HG03575 (cell line): ENCODE results near the gene CDHR4.

ENCODE experiments used
- ATAC-seq: cut with Tn5 transposase; IDR thresholded peaks from one replicate; pipeline ENCODE4 v1.9.1; 2021; ENCODE audit not compliant: unreplicated experiment, insufficient number of reproducible peaks, low FRiP score; ENCODE audit errors: extremely low read depth

Gene CDHR4

DNA sequence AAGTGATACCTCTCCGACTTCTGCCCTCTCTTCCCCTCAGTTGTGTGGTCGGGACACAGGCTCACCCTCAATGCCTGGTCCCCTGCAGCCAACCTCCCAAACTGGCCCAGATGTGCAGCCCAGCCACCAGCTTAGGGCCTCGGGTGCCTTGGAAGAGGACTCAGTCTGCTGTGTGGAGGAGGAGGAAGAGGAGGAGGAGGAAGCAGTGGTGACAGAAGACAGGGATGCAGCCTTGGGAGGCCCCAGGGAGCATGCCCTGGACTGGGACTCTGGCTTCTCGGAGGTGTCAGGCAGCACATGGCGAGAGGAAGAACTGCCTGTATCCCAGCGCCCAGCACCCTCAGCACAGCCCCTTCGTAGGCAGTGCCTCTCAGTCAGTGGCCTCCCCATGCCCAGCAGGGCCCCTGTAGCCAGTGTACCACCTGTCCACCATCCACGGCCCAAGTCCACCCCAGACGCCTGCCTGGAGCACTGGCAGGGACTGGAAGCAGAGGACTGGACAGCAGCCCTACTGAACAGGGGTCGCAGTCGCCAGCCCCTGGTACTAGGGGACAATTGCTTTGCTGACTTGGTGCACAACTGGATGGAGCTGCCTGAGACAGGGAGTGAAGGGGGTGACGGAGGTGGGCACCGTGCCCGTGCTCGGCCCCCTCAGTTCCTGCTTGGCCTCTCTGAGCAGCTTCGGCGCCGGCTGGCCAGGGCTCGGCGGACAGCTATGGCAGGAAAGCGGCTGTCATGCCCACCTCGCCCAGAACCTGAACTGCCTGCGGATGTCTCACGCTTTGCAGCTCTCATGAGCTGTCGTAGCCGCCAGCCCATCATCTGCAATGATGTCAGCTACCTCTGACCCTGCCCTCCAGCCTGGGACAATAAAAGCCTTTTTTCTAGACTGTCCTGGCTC lies 4.7 kb upstream of the CDHR4 start:
- ATAC-seq, result no peak

DNA sequence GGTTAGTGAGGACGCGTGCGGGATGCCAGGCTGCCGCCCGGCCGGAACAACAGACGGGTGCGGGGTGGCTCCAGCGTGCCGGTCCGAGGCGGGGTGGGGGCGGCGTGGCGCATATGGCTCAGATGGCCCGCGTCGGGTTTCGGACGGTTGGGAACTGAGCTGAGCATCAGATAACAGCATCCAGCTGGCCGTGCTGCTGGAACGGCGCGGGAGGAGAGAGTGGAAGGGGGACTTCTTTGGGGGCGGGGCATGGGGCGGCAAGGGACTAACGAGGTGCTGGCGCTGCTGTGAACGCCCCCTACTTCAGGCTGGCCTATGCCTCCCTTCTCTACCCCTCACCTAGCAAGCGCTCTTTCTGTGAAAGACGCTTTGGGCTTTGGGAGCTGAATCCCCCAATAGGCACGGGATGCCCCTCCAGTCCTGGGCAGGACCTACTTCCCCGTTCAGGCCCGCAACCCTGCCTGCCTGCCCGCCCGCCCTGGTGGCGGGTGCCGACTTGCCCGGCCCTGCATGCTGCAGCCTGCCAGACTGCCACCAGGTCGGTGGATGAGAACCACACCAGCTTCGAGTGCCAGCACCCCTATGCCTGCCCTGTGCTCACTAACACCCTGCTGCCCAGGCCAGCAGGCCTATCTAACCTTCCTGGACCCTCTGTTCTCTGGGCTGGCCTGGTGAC lies 3.9 kb upstream of the CDHR4 start:
- no peak for ATAC-seq

DNA sequence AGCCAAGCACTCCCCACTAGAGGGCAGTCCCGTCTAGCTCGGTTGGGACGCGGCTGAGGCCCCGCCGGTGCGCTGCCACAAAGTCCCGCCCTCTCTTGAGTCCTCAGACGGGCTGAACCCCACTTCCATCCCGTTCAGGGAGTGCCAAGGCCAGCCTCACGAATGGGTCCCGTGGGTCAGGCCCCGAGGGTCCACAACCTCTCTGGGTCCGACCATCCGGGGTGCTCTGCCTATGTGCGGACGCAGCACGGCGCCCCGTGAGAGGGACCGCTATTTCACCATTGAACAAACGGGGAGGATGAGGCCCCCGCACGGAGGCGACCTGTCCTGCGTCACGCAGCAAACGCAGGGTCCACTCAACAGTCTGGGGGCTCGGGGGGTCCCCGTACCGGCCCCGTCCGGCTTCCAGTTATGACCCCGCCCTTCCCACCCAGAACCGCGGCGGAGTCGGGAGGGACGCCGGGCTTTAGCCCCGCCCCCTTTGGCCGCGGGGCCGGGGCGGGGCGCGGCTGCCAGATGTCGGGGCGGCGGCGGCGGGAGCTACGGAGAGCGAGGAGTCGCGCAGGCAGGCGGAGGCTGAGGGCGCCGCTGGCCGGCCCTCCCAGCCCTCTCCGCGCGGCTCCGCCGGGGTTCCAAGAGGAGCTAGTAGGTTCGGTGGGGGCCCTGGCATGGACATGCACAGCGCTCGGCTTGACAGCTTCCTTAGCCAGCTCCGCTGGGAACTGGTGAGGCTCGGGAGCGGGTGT lies 3.2 kb upstream of the CDHR4 start, which contains the start of gene INKA1:
Gene INKA1, plus strand, starts transcription at position 543 of the 746 bp plus-strand sequence. Its CDS starts 132 bp downstream, at position 675.
- peak; percentile 30 for ATAC-seq

DNA sequence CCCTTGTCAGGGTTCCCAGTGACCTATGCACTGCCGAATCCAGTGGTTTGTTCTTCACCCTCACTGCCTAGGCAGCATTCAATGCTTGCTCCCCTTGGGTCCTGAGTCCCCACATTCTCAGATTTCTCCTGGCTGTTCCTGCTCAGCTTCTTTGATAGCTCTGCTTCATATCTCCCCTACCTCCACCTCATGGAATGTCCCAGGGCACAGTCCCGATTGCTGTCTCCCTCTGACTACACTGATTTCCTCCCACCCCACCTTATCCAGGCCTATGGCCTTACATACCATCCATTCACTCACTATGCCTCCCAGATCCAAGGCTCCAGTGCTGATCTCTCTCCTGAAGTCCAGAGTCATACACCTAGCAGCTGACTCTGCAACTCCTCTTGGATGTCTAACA lies 1.5 kb upstream of the CDHR4 start:
- ATAC-seq, result no peak

DNA sequence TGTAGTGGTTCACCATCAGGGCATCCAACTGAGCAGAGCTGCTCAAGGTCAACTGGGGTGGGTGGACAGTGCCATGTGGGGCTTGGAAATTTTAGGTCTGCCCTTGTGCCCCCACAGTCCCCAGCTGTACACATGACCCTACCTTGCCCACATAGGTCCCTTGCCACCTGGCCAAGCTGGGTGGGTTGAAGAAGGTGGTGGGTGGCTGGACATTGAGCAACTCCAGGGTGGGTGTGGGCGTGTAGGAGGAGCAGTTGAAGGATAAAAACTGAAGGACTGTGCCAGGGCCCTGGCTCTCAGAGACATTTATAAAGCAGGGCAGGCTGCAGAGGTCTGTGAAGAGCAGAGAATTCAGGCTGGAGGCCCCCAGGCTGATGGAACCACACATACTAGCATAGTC lies 568 bp downstream of the CDHR4 start:
- no peak for ATAC-seq

DNA sequence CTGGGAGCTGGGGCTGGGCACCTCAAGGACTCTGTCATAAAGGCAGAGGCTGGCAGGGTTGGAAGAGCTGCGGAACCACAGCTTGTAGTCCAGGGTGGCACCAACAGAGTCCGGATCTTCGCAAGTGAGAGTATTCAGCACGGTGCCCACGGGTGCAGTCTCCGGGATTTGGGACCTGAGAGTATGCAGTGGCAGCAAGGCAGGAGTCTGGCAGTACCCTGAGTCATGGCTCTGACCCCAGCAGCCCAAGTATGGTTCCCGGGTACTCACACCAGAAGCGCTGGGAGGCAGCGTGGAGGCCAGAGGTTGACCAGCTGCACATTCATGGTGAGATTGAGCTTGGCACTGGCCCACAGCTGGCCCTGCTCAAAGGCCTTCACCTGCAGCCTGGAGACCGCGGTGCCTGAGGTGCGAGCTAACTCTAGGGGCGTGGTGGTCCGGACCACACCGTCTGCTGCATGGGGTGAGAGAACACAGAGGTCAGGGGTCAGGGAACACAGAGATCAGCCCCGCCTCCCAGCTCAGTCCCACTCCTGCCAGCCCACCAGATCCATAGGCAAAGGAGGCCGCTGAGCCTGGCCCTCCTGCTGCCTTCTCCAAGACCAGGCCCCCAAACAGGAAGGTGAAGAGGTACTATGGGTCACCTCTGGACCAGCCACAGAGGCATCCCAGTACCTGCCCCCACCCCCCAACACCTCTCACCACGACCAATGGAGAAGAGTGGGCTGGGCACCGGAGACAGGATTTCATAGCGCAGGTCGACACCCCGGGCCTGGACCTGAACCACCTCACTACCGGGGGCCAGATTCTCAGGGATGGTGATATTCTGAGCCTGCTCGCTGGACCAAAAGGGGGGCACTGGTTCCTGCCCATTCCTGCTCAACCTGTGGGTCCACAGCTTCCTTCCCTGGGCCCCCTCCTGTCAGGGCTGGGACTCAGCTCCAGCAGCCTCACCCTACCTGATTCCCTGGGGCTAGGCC lies 4.5 kb downstream of the CDHR4 start:
- ATAC-seq, result no peak

DNA sequence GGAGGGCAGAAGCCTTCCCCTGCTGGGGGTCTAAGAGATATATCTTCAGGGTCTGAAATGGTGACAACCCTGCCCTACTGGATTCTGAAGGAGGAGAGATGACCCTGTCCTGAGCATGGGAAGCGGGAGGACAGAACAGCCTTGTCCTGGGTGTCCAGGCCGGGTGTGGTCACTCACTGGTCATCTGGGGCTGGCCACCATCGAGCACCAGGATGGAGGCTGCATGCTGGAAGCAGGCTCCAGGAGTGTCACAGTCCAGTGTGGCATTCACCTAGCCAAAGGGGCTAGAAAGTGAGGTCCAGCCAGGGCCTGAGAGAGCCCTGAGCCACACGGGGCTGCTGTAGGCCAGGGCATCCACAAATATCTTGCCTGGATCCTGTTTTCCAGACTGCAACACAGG lies 5.2 kb downstream of the CDHR4 start:
- ATAC-seq, result no peak

DNA sequence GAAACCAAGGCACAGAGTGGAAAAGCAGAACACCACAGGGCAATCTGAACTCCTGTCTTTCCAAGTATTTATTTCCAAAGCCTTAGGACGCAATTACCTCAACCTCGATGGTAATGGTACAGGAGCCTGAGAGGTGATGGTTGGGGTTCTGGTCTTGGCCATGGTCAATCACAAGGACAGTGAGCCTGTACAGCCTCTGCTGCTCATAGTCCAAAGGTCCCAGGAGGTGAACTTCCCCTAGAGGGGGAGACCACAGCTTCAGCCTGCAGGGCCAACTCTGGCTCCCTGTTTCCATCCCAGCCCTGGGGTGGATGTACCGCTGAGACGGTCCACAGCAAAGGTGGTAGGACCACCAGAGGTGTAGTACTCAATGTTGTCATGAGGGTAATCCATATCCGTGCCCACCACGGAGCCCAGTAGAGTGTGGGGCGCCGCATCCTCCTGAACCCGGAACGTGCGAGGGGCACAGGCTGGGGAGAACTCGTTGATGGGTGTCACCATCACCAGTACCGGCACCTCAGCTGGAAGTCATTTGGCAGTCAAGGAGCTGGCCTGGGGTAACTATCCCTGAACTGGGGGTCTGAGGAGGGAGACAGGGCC lies 6.1 kb downstream of the CDHR4 start:
- no peak for ATAC-seq

DNA sequence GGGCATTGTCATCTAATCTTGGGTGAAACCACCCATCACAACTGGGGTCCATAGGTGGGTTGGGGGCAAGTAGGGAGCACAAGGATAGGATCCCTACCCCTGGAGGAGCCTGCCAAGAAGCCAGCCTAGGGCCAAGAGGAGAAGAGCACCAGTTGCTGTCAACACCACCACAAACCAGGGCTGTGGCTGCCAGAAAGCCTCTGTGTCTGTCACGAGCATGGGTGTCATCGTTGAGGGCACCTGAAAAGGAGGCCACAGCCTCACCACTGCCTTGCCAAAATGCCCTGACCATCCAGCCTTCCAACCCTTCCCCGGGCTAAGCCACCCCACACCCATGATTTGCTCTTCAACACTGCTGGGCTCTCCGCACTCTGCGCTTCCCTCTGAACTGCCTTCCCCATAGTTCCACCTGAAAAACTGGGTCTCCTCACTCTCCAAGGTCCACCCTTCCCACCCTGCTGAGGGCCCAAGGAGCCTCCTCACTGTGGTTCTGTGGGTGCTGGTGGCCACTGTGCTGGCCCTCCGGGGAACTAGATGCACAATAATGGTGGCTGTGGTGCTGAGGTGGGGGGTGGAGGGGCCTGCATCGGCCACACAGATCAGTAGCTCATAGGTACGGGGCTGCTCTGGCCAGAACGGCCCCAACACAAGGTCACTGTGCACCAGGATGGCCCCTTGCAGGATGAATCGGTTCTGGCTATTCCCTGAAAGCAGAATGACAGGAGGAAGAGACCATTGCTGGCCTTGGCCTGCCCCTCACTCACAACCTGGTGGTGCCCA lies 7.1 kb downstream of the CDHR4 start:
- no peak for ATAC-seq

DNA sequence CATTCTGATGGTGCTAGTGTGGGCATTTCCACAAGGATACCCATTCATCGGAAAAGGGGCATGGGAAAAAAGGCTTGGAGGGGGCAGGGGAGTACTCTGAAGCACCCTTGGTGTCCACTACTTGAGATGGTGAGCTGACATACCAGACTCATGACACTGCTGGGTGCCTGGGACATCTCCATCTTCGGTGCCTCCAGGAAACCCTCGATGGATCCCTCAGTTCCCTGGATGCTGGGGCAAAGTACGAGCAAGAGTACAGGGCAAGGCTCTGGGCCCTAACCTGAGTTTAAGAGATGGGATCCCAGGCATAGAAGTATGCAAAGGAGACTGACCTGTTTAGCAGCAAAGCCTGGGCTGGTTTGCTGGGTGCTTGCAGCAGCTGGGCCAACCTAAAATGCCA lies 8.1 kb downstream of the CDHR4 start:
- no peak for ATAC-seq

DNA sequence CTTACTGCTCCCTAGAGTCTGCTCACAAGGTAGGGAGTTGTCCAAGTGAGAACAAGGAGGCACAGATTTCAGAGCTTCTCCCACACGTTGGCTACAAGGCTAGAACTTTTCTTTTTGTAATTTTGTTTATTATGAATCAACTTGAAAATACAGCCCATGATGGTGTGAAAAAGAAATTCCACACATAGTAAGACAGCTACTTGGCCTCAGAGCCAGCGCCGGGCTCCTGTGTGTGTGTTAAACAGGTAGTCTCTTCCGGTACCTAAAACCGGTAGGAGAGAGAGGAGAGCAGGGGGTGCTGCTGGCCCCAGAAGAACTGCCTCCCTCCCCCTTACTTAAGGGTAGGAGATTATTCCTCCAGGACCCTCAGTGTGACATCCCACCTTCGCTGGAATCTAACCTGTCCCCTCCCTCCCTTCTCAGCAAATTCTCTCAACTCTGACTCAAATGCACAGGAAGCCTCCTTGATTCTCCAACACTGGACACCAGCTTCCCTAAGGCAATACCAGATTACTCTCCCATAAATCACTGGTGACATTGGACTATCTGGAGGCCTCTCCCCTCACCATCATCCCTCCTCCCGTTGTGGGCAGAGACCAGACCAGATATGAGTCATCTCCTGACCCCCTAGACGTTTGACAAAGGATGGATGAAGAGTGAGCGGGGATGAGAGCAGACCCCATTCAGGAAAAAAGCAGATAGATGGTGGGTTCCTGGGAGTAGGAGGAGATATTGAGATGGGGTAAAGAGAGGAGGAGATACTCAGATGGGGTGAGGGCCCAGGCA lies 8.9 kb downstream of the CDHR4 start:
- no peak for ATAC-seq

DNA sequence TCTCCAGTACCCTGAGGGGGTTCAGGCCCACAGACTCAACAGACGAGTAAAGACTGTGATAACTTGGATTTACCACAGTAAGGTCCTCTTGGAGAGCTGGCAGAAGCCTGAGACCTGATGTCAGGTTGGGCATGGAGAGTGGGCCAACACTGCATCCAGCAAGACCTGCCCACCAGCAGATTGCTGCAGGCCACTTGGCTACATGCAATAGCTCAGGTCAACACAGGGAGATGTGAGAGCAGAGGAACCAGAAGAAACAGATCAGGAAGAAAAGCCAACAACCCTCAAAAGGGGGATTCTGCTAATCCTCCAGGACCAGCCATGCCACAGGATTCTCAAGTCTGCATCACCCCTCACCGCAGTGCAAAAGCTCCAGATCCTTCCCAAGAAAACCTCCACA lies 11.6 kb downstream of the CDHR4 start:
- ATAC-seq, result no peak

DNA sequence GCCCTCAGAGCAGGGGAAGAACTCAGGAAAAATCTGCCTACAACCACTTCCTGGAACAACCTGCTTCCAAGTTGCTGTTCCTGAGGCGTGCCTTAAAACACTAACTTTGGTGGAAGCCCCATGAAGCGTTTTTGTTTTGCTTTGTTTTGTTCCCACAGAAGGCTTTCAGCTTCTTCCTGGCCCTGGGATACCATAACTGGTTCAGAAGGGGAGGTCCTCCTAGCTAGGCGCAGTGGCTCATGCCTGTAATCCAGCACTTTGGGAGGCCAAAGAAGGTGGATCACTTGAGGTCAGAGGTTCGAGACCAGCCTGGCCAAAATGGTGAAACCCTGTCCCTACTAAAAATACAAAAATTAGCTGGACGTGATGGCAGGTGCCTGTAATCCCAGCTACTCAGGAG lies 12.1 kb downstream of the CDHR4 start:
- no peak for ATAC-seq

DNA sequence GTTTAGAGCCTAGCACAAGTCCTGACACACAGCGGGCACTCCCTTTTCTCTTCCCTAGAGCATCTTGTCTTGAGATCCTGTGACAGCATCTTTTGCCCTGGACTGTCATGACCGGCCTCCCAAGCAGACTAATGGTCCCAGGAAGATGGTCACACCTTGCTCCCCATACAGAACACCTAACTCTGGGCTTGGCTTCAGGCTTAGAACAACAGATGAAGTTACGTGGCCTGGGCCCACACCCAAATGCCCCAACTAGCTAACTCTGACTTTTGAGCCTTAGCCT lies 12.6 kb downstream of the CDHR4 start:
- no peak for ATAC-seq

DNA sequence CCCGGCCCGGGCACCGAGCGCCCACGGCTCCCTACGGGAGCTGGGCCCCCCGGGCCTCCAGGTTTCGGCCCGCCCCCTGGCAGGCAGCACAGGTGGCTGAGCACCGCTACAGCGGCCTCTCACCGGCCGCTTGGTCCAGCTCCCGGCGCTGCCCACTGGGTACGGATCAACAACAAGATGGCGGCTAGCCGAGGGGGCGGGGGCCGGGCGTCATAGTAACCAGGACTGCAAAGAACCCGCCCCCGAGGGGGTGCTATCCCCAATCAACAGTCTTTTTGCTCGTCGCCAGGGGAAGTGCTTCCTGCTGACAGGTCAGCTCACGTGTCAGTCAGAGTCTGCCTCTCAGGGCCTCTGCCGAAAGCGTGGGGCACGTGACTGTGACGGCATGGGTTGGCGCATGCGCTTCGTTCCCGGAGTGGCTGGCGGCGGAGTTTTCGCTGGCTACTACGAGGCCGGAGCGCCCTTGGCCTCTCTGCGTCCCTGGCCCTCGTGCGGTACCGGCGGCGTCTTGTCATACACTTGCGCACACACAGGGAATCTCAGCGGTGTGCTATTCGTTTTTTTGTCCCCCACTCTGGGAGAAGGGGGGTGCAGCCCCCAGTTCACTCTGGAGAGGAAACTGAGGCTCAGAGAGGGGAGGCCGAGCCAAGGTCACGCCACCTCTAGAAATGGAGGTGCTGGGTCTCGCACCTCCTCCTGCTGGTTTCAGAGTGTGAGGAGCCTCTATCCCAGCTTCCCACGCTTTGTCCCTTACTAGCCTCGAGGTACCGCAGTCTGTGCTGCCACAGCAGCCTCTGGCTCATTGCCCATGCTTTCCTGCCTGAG lies 13.1 kb downstream of the CDHR4 start, which contains the start of gene IP6K1:
Gene IP6K1, minus strand, starts transcription at position 186 of the 825 bp plus-strand sequence. CDS start 38,502 bp downstream, outside the sequence.
- peak; percentile 85 for ATAC-seq
